Measurements from ENCODE around the gene ABCC6.
"Not testable (repeated sequence)": the region's sequence is repeated elsewhere in the genome, so short reads cannot be mapped to it uniquely, and the experiment has no call there.

ABCC6 gene

DNA sequence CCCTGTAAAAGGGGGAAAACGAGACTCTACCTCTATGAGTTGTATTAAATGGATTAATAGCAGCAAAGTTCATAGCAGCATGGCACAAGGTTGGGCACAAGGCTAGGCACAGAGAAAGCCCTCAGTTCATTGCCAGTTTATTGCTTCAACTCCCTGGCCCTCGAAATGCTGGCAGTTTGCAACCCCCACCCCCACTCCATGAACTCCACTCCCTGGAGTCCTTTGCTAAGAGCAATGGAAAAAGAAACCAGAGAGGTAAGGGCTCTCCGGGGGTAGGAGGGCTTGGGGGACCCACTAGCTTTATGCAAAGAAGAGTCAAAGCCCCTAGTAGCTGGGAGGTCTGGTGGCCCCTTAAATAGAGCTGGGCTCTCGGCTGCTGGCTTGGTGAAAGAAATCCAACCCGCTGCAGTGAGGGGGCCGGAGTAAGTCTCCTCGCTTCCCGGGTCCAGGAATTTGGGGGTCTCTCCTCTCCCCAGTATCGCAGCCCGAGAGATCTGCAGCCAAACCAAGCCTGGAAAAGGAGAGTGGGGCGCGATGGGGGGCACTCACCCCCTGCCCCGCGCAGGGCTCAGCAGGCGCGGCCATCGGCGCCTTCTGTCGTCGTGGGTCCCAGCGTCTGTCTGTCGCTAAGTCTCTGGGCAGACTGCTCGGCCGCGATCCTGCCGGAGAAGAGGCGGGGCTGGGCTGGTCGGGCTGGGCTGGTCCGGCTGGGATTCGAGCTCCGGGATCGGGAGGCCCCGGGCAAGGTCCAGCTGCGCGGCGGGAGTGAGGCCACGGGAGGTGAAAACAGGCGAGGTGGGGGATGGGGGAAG lies at the start of gene ABCC6:
Gene ABCC6, minus strand, starts transcription at position 645 of the 812 bp plus-strand sequence. Its CDS starts 60 bp downstream, at position 585.
- not testable (repeated sequence) for FAIRE-seq

DNA sequence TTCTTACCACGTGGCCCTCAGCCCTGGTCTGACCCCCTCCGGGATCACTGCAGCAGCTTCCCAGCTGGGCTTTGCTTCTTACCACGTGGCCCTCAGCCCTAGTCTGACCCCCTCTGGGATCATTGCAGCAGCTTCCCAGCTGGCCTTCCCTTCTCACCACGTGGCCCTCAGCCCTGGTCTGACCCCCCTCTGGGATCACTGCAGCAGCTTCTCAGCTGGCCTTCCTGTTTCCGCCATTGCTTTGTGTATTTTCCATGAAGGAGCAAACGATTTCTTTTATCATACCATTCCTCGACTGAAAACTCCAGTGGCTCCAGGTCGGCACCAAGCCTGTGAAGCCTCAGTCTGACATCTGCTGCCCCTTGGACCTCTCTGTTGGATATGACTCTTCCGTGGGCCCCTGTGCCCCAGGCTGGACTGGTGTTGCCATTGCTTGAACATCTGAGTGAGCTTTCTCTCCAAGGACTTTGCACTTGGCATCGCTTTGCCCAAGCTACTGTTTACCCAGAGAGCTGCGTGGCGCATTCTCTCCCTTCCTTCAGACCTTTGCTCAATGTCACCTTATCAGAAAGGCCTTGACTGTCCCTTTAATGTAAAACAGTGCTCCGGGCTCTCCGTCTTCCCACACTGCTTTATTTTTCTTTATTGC lies 49.4 kb upstream of the ABCC6 start:
- not testable (repeated sequence) for FAIRE-seq

DNA sequence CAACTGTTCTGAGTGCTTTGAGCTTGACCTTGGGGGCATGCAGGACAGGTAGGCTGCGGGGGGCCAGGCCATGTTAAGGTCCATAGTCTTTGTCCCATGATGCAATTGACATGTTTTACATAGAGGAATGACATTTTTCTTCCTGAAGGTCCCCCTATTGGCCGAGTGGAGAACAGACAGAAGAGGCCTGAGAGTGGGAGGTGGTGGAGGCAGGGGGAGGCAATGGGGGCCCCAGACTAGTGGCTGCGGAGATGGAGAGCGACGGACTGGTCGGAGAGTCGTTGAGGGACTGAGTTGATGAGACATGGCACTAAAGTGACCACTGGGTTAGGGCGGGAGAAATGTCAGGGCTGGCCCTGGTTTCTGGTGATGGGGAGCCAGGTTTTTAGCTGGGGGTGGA lies 48.4 kb upstream of the ABCC6 start:
- FAIRE-seq, result not testable (repeated sequence)

DNA sequence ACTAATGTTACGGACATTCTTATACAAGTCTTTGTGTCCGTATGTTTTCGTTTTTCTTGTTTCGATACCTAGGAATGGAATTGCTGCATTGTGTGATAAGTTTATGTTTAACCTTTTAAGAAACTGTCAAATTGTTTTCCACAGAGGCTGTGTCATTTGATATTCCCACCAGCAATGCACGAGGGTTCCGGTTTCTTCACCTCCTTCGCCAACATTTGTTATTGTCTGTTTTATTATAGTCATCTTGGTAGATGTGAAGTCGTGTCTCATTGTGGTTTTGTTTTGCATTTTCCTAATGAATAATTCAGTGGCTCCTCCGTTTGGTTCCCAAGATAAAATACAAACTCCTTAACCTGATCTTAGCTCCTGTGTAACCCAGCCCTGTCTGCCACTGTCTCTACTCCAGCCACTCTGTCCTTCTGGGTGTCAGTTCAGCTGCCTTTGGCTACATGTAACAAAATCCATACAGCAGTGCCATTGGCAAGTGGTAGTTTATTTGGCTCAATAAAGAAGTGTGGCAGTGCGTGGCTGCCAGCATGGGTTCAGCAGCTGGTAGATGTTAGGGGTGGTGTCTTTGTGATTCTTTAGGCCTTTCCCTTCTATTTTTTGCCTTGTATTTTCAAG lies 45.0 kb upstream of the ABCC6 start:
- FAIRE-seq, result not testable (repeated sequence)

DNA sequence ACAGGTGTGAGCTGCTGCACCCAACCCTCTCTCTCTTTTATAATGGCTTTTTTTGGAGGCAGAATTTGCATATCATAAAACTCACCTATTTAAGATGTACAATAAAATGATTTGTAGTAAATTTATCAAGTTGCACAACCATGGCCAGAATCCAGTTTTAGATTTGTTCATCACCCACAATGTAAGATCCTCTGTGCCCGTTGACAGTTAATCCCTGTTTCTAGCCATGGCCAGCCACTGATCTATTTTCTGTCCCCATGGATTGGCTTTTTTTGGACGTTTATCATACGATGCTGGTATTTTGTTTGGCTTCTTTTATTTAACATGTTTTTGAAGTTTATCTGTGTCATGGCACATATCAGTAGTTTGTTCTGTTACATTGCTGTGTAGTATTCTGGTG lies 44.4 kb upstream of the ABCC6 start:
- FAIRE-seq, result not testable (repeated sequence)

DNA sequence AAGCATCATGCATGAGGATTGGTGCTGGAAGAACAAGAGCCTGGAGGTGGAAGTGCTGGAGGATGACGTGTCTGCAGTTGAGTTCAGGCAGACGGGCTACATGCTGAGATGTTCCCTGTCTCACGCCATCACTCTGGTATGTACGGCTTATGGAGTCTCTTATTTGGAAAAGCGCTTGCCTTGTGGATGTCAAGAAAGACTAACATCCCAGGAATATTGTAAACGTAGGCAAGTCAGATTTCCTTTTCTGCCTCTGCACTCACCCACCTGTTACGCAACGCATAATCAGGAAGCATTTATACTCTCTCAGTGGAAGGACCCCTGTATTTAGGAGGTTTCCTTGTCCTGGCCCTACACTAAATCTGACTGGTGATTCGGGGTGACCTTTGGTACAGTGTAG lies 41.8 kb upstream of the ABCC6 start:
- FAIRE-seq, result not testable (repeated sequence)

DNA sequence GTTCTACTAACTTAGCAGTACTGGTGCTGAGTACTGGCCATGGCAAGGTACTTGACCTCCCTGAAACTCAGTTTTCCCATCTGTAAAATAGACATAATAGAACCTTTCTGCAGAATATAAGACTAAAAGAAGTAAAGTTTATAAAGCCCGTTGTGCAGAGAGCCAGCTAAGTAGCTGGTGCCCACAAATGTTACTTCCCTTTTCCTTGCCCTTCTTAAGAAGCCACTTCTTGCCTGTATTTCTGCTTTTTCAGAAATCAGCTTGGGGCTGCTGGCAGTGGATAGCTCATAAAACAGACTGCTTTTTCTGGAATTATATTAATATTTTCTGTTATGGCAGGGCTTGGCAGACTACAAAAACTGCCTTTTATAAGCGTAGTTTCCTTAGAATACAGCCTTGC lies 40.7 kb upstream of the ABCC6 start:
- FAIRE-seq, result not testable (repeated sequence)

DNA sequence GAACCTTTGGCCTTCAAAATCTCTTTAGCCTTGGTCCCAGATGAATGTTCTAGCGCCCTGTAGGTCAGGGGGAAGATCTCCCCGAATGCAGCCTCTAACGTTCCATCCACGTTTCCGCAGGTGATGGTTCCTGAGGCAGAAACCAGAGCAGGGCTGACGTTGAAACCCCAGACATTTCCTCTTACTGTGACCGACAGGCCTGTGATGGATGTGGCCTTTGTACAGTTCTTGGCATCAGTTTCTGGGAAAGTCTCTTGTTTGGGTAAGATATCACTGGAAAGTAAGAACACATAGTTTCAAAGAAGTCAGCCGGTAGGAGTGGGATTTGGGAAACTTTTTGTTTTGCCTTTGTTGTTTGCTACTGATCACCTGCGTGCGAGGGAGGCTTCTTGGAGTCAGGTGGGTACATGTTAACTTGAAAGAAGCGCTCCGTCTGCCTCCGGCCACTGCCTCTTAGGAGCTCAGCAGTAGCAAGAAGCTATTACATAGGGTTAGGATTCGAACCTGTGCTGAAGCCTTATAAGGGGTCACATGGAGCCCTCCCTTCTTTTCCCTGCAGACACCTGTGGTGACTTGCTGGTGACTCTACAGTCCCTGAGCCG lies 39.8 kb upstream of the ABCC6 start:
- not testable (repeated sequence) for FAIRE-seq

DNA sequence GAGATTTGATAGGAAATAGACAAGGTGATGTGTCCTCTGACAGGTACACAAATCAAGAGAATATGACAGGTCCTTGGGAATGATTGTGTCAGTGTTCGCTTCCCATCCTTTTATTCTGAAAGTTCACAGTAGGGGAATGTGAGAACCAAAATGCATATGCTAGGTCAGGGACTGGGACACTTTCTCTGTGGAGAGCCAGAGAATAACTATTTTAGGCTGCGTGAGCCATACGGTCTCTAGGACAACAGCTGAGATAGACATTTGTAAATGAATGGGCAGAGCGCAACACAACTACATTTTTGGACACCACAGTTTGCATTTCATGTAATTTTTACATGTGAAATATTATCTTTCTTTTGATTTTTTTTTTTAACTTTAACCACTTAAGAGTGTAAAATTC lies 36.7 kb upstream of the ABCC6 start:
- FAIRE-seq, result not testable (repeated sequence)

DNA sequence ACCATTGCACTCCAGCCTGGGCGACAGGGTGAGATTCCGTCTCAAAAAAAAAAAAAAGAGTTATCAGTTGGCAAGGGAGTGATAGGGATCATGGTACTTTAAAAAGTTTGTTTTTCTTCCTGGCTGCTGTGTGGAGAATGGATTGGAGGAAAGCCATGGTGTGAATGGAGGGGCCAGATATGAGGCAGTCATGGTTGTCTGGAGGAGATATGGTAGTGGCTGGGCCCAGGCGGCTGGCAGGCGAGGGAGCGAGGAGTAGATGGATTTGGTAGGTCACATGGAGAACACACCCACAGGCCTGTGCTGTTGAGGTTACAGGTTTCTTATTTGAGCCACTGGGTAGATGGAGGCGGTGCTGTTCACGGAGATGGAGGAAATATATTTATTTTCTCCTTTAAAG lies 35.5 kb upstream of the ABCC6 start:
- FAIRE-seq, result not testable (repeated sequence)

DNA sequence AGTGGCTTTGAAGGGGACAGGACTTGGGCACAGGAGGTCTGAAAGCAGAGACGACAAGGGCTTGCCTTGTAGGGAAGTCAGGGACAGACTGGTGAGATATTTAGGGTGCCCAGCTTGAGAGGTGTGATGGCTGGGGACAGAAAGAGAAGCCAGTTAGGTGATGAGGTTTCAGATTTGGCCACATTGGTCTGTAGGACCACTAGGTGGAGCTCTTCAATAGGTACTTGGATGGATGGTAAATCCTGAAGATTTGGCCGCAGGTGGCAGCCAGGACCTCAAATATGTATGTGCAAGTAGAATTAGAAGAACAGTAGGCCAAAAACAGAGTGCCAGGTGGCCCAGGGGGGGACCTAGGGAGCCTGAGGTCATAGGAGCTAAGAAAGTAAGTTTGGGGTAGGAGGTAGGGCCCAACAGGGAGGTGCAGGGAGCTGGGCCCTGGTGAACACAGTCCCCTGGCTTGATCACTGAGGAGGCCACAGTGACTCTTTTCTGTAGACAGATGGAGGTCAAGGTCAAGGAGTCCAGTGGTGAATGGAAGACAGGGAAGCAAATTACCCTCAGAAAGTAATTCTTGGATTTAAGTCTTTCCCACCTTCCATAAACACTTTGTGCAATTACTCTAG lies 34.1 kb upstream of the ABCC6 start:
- not testable (repeated sequence) for FAIRE-seq

DNA sequence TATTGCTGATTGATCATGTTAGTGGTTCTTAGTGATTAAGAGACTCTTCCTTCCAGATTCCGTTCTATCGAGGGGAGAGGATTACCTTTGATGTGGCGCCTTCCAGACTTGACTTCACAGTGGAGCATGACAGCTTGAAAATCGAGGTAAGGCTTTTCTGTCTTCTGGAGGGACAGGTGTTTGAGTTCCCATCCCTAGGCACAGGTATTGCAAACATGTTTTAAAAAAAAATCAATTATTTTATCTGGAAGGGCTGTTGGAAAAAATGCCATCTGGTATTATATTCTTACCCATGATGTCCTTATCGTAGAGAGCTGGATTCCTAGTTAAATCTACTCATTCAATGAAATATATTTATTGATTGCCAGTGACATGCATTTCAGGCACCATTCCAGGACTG lies 29.1 kb upstream of the ABCC6 start:
- not testable (repeated sequence) for FAIRE-seq

DNA sequence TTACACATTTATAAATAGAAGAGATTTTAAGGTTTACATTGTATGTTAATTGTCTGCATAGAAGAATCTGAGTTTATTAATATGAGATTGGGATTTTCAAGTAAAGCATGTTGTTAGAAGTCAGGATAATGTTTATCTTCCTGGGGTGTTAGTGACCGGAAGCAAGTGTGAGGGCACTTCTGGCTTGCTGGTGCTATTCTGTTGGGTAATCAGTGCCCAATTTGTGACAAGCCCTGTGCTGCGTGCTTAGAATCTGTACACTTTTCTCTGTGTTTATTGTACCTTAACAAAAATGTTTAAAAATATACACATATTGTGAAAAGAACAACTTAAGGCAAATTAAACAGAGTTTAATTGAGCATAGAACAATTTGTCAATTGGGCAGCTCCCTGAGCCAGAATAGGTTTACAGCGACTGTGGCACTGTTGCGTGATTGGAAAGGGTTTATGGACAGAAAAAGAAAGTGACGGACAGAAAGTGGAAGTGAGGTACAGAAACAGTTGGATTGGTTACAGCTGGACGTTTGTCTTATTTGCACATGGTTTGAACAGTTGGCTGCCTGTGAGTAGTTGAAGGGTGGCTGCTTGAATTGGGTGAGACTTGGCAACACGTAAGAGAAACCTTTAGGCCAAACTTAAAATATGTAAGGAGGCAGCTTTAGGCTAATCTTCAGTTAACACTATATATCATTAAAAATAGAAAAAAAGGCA lies 26.5 kb upstream of the ABCC6 start:
- not testable (repeated sequence) for FAIRE-seq

DNA sequence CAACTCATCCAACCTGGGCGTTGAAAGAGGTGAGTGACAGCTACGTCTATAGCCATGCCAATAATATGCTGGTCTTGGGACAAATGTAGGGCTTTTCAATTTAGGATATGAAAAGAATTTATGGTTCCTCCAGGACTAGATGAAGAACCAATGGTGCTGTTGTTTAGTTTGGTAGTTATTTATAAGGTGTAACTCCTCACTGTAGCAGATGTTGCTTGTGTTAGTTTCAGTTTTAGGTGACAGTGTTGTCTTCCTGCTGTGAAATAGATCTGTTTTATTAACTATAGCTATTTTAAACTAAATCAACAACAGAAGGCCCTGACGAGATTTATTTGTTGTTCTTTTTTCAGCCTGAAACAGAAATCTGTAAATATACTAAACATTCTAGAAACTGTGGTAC lies 24.1 kb upstream of the ABCC6 start:
- not testable (repeated sequence) for FAIRE-seq

DNA sequence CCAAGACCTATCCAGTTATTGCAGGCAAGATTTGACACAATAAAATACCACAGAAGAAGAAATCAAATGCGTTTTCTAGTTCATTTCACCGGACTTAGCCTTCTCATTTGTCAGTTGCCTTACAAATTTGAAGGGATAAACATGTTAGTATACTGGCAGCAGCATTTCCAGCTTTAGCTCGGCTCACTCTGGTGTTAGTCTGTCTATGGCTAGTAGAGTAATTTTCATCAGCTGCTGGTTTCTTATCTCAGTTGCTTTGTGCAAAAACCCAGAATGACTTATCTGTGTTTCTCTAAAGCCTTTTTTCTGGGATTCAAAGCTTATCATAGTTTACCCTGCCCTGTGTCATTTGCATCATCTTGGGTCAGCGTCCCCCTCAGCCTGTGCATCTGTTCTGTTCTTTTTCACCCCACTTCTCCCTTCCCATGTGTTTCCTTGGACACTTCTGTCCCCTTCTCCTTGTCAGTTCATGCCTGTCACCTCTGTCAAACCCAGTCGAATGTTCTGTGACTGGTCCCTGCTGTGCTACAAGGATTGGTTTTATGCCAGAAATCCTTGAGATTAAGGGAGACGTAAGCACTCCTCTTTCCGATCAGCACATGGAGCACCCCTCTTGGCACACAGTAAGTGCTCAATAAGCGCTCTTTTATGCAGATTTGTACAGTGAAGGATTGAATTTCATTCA lies 23.4 kb upstream of the ABCC6 start:
- FAIRE-seq, result not testable (repeated sequence)

DNA sequence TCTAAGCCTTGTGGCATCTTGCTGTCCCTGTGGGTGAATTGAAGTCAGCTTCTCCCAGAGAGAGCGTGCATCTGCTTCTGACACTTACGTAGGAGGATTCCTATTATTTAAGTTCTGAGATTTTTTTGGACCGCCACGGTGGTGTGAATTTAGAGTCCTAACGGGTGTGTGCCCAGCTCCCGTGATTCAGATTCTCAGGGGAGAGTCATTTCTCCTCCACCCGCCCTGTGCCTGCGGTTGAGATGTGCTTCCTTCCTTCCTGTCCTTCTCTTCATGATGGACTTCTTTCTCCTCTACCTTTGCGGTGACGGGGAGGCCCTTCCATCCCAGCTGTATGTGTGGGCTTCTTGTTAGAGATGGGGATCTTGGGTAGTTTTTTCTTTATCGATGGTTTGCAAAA lies 20.6 kb upstream of the ABCC6 start:
- FAIRE-seq, result not testable (repeated sequence)

DNA sequence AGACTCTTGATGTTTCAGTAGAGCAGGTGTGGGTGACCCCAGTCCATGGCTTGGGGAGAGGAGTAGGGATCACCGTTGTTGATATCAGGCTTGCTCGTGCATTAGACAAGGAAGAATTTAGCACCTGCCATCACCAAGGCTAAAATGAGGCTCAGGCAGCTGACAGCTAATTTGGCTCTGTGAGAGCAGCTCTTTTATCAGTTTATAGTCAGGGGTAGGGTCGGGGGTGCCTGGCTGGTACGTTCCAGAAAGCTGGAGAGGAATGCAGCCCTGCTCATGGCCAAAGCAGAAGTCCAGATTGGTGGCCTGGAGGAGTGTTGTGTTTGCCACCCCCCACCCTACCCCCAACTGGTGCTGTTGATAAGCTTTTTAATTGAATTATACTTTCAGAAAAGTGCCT lies 17.4 kb upstream of the ABCC6 start:
- FAIRE-seq, result not testable (repeated sequence)

DNA sequence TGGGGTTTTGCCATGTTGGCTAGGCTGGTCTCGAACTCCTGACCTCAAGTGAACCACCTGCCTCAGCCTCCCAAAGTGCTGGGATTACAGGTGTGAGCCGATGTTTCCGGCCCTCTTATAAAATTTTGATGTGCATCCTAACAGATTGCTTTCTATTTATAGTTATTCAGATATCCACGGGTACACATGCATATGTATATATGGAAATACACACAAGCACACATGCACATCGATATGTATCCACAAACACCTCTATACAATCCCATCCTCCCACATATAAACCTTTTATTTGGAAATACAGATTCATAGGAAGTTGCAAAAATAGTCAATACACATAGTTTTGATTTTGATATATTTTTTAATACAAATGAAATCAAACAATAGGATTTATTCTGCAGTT lies 14.4 kb upstream of the ABCC6 start:
- FAIRE-seq, result not testable (repeated sequence)

DNA sequence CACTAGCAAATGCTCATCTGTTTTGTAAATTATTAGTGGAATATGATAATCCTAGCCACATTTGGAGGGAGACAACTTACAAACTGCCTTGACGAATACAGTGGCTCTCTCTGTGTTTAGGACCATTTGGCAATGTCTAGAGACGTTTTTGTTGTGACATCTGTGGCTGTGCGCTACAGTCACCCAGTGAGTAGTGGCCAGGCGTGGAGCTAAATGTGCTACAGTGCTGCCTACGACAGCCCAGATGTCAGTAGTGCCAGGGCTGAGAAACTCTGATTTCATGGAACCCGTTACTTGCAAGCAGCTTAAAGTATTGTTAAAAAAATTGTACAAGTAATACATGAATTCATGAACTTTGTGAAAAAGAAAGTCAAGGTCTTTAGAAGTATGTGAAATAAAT lies 13.8 kb upstream of the ABCC6 start:
- FAIRE-seq, result not testable (repeated sequence)

DNA sequence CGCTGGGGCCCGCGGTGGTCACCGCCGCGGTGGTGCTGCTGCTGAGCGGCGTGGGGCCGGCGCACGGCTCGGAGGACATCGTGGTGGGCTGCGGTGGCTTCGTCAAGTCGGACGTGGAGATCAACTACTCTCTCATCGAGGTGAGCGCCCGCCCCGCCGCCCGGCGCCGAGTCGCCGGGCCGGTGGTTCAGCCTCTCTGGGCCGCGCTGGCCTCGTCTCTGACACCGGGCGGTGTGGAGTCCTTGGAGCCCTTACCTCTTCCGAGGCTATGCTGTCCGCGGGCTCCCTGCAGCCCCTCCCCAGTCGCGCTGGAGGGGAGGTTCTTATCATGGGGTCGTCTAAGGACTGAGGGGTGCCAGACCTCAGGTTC lies 9.4 kb upstream of the ABCC6 start:
- not testable (repeated sequence) for FAIRE-seq

DNA sequence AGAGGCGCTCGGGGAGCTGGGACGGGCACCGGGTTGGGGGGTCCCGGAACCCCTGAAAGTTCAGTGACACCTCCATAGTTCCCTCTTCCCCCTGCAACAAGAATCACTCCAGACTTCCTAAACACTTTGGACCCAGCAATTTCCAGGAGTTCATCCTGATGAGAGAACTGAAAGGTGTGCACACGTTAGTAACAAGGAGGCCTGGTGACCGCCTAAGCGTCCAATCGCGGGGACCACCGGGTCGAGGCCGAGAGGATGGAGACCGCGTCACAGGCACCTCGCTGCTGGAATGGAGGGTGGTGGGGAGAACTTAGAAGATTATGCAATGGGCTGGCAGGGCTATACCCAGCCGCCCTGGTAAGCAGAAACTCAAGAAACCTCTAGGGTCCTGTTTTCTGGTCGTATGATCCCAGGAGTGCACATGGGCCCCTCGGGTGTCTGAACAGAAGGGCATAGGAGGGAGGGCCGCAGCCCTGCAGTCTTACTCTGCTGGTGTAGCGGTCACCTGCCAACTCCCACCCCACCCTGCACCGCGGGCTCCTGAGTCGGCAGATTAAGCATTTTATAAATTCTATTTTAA lies 458 bp upstream of the ABCC6 start:
- not testable (repeated sequence) for FAIRE-seq
